ENCODE data around the gene CBLN4.

CBLN4 gene

GRCh38 chr20:55978550-55978949 lies 26.8 kb downstream of the CBLN4 start:
- no peak for TF ChIP-seq CTCF (IDR thresholded peaks at IDR 0.05; ENCODE audit: borderline replicate concordance, insufficient read depth, low read depth, low read length)
- no peak overlapping the region for H3K4me3 ChIP-seq (ENCODE audit: low read depth, low read length)

GRCh38 chr20:55977690-55978459 lies 27.4 kb downstream of the CBLN4 start:
- no peak overlapping the region for H3K4me3 ChIP-seq (ENCODE audit: low read depth, low read length)
- TF ChIP-seq CTCF (IDR thresholded peaks at IDR 0.05; ENCODE audit: borderline replicate concordance, insufficient read depth, low read depth, low read length): no peak

- no peak for TF ChIP-seq CTCF (IDR thresholded peaks at IDR 0.05; ENCODE audit: borderline replicate concordance, insufficient read depth, low read depth, low read length)
- no peak overlapping the region for H3K4me3 ChIP-seq (ENCODE audit: low read depth, low read length)
These were observed 30.7 kb downstream of the CBLN4 start for GRCh38 chr20:55974491-55975202.

- H3K4me3 ChIP-seq (ENCODE audit: low read depth, low read length): no peak overlapping the region
- no peak for TF ChIP-seq CTCF (IDR thresholded peaks at IDR 0.05; ENCODE audit: borderline replicate concordance, insufficient read depth, low read depth, low read length)
These were observed 40.5 kb downstream of the CBLN4 start for GRCh38 chr20:55964790-55965189.

GRCh38 chr20:55961376-55962330 lies 43.7 kb downstream of the CBLN4 start:
- TF ChIP-seq CTCF (IDR thresholded peaks at IDR 0.05; ENCODE audit: borderline replicate concordance, insufficient read depth, low read depth, low read length): no peak
- no peak overlapping the region for H3K4me3 ChIP-seq (ENCODE audit: low read depth, low read length)

GRCh38 chr20:55953201-55953600 lies 52.1 kb downstream of the CBLN4 start:
- no peak for TF ChIP-seq CTCF (IDR thresholded peaks at IDR 0.05; ENCODE audit: borderline replicate concordance, insufficient read depth, low read depth, low read length)

More at GRCh38 chr20:55953201-55953600, 52.1 kb downstream of the CBLN4 start:
- H3K4me3 ChIP-seq (ENCODE audit: low read depth, low read length): no peak overlapping the region

Measured in GM12875 (cell line).